NCI-H2227 (cell line): ENCODE measurements around the gene LMNB1.
"Not testable (repeated sequence)": the region's sequence is repeated elsewhere in the genome, so short reads cannot be mapped to it uniquely, and the experiment has no call there.

ENCODE experiments used
- DNase-seq: peaks from one replicate; lab custom pipeline; 2025; ENCODE audit not compliant: unreplicated experiment; lab: John Stamatoyannopoulos, UW

The LMNB1 gene

DNA sequence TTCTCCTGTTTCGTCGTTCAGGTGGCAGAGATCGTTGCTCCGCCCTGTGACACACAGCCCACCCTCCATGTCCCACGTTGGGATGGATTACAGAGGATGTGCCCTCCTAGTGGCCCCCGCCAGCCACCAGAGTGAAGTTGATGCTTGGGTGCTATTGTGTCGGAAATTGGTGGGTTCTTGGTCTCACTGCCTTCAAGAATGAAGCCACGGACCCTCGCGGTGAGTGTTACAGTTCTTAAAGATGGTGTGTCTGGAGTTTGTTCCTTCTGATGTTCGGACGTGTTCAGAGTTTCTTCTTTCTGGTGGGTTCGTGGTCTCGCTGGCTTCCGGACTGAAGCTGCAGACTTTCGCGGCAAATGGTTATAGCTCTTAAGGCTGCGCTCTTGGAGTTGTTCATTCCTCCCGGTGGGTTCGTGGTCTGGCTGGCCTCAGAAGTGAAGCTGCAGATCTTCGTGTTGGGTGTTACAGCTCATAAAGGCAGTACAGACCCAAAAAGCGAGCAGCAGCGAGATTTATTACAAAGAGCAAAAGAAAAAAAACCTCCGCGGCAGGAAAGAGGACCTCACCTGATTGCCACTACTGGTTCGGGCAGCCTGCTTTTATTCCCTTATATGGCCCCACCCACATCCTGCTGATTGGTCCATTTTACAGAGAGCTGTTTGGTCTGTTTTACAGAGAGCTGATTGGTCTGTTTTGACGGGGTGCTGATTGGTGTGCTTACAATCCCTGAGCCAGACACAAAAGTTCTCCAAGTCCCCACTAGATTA lies 76.8 kb downstream of the LMNB1 start:
- DNase-seq: not testable (repeated sequence)

DNA sequence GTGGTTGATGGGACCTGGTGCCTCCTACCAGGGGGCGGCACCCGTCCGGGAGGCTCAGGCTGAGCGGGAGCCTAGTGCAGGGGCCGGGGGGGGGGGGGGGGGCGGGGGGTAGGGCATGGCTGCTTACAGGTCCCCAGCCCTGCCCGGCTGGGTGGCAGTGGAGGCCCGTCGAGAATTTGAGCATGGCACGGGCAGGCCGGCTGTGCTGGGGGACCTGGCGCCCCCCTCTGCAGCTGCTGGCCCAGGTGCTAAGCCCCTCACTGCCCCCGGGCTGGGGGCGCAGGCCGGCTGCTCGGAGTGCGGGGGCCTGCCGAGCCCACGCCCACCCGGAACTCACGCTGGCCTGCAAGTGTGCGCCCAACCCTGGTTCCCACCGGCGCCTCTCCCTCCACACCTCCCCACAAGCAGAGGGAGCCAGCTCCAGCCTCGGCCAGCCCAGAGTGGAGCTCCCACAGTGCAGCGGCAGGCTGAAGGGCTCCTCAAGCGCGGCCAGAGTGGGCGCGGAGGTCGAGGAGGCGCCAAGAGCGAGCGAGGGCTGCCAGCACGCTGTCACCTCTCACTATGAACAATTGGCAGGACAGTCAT lies 77.7 kb downstream of the LMNB1 start:
- no peak for DNase-seq

DNA sequence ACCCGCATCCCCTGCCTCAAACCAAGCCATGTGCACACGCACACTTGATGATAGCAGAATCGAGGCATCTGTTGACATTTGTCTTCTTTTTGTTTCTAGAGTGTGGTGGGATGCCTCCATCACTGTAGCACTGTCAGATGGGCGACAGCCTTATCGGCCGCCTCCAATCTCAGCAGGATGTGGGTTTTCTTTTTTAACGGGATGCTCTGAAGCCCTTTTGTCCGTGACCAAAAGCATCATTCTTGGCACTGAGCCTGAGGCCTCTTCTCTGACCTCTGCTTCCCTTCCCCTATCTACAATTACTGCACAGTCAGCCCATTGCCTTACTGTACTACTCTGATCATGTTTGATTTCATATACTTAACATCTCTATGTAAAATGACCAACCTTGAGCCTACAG lies 78.3 kb downstream of the LMNB1 start:
- no peak for DNase-seq

DNA sequence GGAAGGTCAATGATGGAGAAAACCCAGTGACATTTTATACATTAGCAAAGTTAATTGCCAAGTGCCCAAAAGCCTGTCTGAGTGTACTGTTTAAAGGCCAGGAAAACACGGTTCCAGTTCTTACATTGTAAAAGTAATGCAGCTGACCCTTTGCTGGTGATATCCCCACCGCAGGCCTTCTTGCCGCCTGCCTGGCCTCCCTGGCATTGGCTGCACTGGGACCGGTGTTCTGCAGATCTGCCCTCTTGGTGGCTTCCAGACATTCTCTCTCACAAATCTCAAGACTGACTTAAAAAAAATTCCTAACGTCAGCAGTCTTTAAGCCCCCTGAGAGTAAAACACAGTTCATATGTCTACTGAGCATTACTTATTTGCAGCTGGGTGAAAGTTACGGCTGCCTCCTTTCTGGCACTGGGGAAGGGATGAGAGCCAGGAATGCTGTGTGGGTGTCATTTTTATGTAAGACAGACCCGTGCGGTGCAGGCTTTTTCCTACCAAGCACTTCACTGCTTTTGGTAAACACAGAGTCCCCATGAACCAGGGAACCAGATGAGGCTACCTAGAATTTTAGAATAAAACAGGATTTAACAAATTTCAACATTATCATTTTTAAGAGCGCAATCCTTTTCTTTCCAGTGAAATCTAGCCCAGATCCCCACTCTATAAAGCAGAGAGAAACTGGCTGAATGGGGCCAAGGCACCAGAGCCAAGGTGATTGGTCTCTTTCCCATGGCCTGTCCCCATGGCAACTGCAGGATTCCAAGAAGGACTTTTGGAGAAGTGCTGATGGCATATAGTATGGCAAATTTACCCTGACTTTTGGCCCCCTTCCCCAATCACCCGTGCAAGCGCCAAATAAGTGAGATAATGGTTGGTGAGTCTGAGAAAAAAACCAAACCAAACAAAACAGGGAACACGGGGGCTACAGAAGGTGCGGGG lies 80.8 kb downstream of the LMNB1 start:
- DNase-seq: no peak

DNA sequence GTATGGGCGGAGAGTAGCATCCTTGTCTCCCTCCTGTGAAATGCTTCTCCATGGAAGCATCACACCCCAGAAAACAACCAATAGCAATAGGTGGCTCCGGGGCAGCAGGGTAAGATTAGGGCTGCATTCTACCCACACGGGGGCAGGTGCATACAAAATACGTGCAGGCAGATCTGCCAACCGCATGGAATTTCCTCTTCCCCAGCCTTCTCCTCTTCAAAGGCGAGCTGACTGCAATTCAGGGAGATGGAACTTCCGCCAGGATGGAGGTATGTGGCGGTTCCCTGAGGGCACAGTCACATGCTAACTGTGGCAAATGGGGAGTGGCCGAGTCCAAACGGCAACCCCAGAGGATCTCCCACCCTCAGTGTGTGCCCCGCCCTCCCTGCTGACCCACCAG lies 81.5 kb downstream of the LMNB1 start:
- no peak for DNase-seq

DNA sequence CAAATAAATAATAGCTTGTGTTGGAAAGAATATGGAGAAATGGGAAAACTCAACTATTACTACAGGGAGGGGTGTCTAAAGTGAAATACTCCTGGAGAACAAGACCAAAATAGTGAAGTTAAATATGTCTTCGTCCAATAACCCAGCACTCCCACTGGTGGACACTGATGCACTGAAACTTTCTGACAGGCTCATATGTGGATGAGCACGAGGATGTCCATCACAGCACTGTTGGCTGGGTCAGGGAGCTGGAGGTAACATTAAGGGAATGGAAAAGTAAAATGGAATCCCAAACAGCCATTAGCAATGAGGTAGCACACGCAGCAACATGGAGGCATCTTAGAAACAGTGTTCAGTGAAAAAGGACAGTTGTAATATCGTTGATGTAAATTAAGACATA lies 86.5 kb downstream of the LMNB1 start:
- DNase-seq: no peak

DNA sequence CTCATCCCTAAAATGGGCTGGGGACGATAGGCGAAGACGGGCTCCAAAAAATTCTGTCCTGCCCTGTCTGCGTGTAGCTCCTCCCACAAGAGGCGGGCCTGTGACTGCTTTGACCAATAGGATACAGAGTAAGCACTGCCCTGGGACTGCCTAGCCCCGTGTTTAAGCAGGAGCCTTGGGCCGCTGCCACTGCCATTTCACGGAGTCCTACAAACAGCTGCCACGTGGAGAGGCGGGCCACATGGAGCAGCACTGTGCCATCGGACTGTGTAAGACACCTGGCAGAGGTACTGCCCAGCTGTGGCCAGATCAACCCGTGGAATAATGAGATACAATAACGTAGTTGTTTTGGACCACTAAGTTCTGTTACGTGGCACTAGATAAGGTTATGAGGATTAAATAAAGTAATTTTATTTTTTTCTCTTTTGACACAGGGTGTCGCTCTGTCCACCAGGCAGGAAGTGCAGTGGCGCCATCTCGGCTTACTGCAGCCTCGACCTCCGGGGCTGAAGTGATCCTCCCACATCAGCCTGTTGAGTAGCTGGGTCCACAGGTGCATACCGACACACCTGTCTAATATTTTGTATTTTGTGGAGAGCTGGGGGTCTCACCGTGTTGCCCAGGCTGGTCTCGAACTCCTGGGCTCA lies 87.2 kb downstream of the LMNB1 start:
- no peak for DNase-seq

DNA sequence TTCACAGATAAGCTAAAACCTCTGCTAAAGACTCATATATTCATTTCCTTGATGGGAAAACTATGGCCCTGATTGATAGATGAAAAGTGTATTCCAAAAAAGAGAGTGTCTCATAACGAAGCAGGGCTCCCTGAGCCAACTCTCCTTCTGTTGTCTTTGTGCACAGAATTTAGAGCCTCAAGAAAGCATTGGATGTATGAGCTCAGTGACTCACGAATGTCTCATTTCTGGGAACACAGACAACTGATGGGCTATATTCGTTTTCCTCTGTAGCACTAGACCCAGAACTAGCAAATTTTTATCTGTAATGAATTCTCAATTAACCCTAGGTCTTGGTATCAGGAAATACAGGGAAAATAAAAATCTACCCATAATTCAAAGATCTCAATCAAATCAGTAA lies 88.4 kb downstream of the LMNB1 start:
- no peak for DNase-seq

DNA sequence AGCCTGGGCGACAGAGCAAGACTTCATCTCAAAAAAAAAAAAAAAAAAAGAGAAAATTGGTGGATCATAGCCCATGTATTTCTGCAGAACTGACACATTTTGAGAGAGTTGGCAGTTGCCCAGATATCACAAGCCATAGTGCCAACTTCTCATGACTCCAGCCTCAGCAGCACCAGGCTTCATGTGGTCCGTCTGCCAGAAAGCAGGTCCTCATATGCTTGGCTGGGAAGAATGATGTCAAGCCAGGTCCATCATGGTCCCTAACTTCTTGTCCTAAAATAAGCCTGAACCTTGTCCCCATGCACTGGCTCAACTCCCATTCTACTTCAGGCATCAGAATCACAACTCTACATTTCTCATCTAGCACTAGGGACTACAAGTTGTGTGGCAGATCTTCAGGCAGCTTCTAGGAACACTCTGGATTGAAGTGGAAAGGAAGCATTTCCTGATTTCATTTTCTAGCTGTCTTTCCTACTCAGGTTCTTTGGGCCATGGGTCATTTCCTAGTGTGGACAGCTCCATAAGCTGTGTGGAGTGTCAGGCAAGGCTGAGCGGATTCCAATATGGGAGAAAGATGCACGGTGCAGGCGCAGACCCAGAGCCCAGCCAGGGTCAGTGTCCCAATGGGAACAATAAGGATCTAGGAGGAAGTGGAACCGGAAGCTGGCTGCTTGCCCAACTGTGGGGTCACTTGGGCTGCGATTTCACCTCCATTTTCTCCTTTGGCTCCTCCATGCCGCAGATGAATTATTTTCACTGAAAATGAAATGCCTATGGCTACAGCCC lies 90.1 kb downstream of the LMNB1 start:
- no peak for DNase-seq

DNA sequence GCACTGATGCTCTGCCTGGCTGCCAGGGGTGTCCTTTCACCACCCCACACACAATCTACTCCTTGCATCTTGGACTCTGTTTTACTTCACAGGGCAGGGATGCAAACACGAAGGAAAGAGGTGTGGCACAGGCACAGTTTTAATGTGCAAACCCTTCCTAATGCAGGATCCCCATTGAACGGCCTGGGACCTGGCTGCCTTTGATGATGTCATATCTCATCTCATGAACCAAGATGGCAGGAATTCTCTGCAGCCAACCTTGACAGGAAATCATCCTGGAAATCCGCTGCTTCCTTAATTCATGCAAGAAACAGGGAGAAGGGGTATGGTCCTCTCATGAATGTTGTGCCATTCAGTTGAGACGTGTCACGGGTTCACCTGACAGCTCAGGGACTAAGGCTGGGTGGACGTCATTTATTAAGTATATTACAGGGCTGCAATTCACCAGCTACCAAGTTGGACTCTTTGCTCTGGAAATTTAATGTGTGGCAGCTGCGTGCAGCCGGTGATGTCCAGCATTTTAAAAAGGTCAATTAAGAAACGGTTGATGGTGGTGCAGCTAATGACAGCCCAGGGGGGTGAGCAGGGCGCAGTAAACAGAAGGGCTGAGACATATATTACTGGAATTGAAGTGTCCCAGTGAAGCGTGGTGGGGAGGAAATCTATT lies 91.5 kb downstream of the LMNB1 start:
- peak; percentile 51 for DNase-seq

DNA sequence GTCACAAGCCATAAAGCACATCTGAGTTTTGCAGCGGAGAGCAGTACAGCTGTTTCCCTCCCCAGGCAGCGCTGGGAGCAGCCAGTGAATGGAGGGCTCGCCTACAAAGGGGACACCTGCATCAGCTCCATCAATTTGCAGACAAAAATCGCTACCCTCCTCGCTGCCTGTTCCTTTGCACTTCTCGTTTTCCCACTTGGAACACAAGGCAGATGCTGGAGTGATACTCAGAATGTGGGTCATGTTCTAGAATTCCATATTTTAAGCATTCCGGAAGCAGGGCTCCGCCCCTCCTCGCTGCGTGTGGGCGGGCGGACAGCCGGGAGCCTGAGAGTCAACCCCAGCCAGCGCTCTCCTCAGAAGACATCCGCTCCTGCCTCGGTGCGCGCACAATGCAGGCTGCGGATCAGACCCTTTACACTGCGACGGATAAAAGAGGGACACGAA lies 92.1 kb downstream of the LMNB1 start:
- DNase-seq: peak; percentile 56

DNA sequence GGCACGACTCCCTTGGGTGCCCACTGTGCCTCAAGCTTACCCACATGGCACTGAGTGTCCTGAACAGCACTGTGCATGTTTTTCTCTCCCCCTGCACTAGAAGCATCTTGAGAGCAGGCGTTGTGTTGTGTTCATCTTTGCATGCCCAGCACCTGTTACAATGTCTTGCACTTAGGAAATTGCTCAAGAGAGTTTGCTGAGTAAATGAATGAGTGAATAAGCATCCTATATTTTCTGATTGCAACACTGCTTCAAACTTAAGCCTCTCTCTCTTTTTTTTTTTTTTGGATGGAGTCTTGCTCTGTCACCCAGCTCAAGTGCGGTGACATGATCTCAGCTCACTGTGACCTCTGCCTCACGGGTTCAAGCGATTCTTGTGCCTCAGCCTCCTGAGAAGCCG lies 94.5 kb downstream of the LMNB1 start:
- DNase-seq: no peak

DNA sequence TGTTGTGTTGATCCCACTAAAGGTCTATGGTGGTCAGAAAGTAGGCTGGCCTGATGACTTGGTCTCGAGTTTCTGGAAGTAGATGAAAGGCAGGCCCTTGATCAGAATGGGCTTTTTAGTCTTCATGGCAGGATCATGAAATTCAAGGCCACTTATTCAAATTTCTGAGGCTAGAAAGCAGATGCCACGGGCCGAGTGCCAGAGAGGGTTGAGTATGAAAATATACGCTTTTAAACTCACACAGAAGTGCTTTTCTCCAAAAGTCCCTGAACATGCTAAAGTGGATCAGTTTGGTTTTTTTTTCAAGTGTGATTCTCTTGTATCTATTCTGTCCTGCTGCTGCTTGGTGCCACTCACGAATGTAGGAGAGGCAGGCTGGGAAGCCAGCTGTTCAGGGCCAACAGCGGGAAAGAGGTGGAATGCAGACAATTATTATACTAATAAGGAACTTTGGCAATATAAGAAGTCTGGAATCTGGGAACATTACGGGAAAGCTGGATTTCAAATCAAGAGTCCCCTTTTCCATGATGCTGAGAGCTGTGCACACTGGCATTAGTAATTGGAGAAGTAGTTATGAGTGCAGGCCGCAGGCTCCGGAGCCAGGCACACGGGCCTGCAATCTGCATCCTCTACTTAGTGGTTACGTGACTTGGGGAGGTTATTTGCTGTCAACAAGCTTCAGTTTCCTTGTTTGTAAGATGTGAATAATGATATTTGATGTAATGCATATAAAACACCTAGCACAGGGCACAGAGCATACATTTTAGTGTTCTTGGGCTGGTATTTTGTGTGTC lies 95.8 kb downstream of the LMNB1 start:
- no peak for DNase-seq

DNA sequence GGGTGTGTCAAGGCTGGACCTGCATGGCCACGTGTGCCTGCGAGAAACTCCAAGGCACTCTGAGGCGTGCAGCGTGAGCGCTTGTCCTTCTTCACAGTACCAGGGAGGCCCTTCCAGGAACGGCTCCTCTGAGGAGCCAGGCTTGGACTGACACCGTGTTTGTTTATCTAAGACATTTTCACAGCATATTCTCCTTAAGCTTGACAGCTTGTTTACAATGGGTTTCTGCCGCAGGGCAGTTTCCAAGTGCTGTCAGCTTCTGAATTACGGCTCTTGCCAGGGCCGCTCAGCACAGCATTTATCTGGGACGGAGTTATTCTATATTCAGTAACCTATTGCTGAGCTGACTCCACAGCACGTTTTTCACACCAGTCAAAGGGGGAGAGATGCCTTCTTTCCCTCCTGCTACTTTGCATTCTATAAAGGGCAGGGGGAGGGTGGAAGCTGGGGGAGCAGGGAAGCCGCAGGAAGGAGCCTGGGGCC lies 98.4 kb downstream of the LMNB1 start:
- DNase-seq: peak; percentile 12

DNA sequence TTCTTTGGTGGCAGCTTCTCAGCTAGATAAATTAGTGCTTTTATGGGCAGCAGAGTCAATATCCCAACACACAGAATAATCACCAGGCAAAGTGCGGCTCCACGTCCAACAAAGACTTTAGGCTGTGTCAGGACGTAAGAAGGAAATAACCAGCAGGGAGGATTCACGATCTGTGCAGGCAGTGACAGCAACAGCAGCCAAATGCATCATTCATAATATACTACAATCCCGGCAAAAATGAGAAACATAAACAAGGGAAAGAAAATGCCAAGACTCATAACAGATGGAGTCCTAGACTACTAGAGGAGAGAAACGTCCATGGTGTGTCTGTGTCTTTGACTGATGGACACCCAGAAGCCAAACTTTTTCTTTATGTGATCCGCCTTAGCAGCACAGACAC lies 100.7 kb downstream of the LMNB1 start:
- DNase-seq: no peak

DNA sequence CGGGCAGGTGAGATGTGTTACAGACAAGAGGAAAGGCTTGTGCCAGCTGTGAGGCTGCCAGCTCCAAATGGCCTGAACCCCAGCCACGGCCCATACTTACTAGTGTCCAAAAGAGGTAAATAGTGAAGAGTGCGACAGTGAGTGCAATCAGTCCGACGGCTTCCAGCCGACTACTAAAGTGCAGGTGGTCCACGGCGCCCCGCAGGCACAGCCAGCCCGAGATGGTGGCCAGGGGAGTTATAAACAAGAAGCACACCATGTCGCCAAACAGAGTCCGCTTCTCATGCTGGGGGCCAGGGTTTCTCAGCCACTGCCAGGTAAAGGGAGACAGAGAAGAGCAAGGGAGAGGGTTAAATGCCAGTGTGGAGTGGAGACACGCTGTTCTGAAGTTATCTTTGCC lies 101.1 kb downstream of the LMNB1 start:
- no peak for DNase-seq

DNA sequence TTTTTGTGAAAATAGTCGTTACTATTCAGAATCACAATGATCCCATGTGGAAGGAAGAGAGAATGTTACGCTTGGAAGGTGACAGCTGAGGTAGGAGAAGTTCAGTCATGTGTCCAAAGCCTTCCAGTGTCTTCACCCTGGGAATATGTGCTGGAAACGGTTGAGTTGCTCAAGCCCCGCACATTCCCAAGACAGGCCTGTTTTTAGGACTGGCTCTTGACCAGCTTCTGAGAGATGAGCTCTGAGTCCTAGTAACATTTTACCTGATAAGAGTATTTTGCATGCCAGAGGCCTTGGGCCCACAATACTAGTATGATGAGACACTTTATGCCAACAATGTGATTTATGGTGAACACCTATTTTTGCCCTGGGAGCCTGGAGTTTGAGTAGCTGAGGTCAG lies 101.7 kb downstream of the LMNB1 start:
- DNase-seq: no peak

DNA sequence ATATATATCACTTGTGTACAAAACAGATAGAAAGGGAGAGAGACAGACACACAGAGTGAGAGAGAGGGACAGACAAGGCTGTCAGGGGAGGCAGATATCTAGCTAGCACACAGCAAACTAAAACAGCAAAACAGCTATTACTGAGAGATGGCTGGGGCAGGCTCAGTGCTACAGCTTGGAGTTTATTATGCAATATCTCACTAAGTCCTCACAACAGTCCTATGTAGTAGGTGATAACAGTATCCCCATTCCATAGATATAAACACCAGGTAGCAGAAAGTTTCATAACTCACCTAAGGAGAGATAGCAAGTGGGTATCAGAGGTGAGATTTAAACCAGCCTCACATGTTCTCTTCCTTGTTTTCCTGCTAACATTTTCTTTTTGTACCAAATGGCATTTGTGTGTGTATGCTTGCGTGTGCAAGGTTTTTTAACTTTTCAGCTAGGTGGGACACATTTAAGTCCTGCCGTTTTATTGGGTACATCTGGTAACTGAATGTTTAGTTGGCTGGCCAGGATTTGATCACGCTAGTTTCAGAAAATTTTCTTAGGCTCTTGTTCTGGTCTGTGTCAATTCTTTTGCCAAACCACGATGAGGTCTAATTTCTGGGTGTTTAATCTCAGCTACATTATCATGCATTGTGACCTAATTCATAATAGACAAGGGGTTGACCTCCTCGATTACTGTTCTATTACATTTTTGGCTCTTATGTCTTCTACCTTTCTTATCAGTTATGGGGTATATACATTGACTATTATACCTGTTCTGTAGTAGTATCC lies 105.1 kb downstream of the LMNB1 start:
- DNase-seq: no peak
